HTERT RPE-1 (cell line): ENCODE results near the gene AP3D1.

Experiments
- in situ Hi-C: fragments of 300-500 bp; cut with MboI; formaldehyde crosslinking; loops from 4 replicates; pipeline ENCODE4 v1.14.3; 2020; ENCODE audit warnings: low sequenced_read_pairs

Gene AP3D1

DNA sequence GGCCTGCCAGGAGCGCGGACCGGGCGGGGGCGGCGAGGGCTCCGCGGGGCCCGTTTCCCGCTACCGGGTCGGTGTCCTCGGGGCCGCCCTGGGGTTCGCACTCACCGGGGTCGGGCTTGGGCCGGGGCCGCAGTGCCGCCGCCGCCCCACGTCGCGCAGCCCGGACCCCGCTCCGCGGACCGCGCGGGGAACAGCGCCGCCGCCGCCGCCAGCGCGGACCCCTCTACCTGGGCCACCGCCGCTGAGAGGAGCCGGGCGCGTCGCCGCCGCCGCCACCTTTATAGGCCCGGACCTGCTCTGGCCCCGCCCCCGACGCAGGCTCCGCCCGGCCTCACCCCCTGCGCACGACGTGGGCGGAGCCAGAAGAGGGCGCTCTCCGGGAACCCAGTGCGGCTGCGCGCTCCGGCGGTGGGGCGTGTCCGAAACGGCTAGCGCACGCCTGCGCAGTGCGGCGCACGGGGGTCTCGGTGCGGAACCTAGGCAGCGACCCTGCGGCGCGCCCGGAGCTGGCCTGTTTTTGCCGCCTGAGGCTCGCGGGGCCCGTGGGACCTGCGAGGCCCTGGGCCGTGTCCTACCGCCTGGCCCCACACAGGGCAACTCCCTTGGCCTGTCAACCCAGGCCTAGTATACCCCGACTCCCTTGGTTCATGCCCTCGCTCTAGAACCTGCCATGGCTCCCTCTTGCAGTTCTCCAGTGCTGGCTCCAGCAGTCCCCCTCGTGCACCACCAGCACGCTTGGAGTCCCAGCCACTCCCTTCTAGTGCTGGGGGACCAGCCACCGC, 100.2 kb downstream of the AP3D1 start, which contains the start of gene MKNK2:
Gene MKNK2 (minus strand): TSS at position 254 of the 782 bp plus-strand sequence. CDS start 393 bp downstream, outside the sequence.
- in situ Hi-C loops, result no loop called here
